HCT116 (cell line): ENCODE measurements around the gene SIDT1. TPM values are rescaled to one million over a fixed set of nuclear protein-coding genes. Genes with fewer than 3 reads are reported as not detected.

Experiments
- ATAC-seq: fragments of 200-7000 bp; cut with Tn5 transposase; 2 replicates; pipeline ENCODE4 v1.9.1; 2020; ENCODE audit warnings: mild to moderate bottlenecking, moderate library complexity
- BruUV-seq: library from RNA; stranded (reverse); fragments of 400-500 nt; replicated peaks from 2 replicates; lab custom pipeline; 2021; lab: Mats Ljungman, UMichigan
- CTCF ChIA-PET: fragments of 300-600 bp; sonication (Branson Sonifier 250); formaldehyde crosslinking; loops from one replicate; lab custom pipeline; 2021; ENCODE audit warnings: antibody characterized with exemption; lab: Charles Lee
- POLR2A ChIA-PET: fragments of 300-600, 350-600 bp; sonication (Branson Sonifier 250); formaldehyde crosslinking; loops from one replicate; lab custom pipeline; 2021; ENCODE audit warnings: antibody characterized with exemption; lab: Charles Lee
- RAD21 ChIA-PET, 2 experiments: fragments of 300-600 bp; sonication (Branson Sonifier 250); formaldehyde crosslinking; loops; one replicate each; lab custom pipeline; 2023; ENCODE audit warnings: low total read pairs in 2 of 2; ENCODE audit not compliant: uncharacterized antibody in 2 of 2, unreplicated experiment in 2 of 2, low non-redundant PET in 1 of 2; lab: Charles Lee
- DNase-seq: peaks from one replicate; pipeline ENCODE4 v3.0.0-alpha.2; 2010; ENCODE audit warnings: low read depth, low spot score
- H2AFZ ChIP-seq: fragments of 200-600 bp; shearing (Covaris generic), sonication (generic); 2 replicates; pipeline ENCODE4 v1.6.1; 2017; ENCODE audit warnings: low read depth, mixed run types, mixed read lengths, antibody characterized with exemption, low read length; ENCODE audit not compliant: poor library complexity, severe bottlenecking
- H3K27ac ChIP-seq: 2 replicates; pipeline ENCODE4 v1.5.1; 2012; ENCODE audit warnings: low read depth, low read length
- H3K27me3 ChIP-seq: fragments of 200-600 bp; sonication (generic); 2 replicates; pipeline ENCODE4 v1.6.1; 2016; ENCODE audit warnings: mixed run types, low read length, mixed read lengths; ENCODE audit not compliant: insufficient read depth
- H3K36me3 ChIP-seq, 2 experiments: fragments of 200-500 bp in 1 of 2; fragments of 200-600 bp in 1 of 2; sonication (Bioruptor generic) in 1 of 2; sonication (generic) in 1 of 2; 2 replicates each; pipeline versions ENCODE4 v1.5.1 to v1.6.1; 2014 to 2016; ENCODE audit warnings: low read length in 2 of 2, inconsistent platforms in 1 of 2, mixed read lengths in 1 of 2, mixed run types in 1 of 2; ENCODE audit not compliant: insufficient read depth in 2 of 2, control insufficient read depth in 1 of 2
- H3K4me1 ChIP-seq, 2 experiments: fragments of 200-600 bp in 1 of 2; sonication (generic) in 1 of 2; 2 replicates each; pipeline versions ENCODE4 v1.5.1 to v1.6.1; 2012 to 2017; ENCODE audit warnings: low read length in 2 of 2, inconsistent platforms in 1 of 2, mild to moderate bottlenecking in 1 of 2, mixed read lengths in 1 of 2, mixed run types in 1 of 2, moderate library complexity in 1 of 2; ENCODE audit not compliant: insufficient read depth in 2 of 2, control insufficient read depth in 1 of 2
- H3K4me2 ChIP-seq: fragments of 200-600 bp; sonication (generic); 2 replicates; pipeline ENCODE4 v1.6.1; 2017; ENCODE audit warnings: mixed run types, low read length, mixed read lengths
- H3K4me3 ChIP-seq, 2 experiments: fragments of 200-600 bp in 1 of 2; sonication (generic) in 1 of 2; replicated peaks in 1 of 2; 2 replicates each; pipeline ENCODE4 v1.5.1; 2011 to 2016; ENCODE audit warnings: low read length in 2 of 2, control low read depth in 1 of 2, low read depth in 1 of 2, mild to moderate bottlenecking in 1 of 2, mixed read lengths in 1 of 2, mixed run types in 1 of 2
- H3K79me2 ChIP-seq: fragments of 200-600 bp; sonication (generic); 2 replicates; pipeline ENCODE4 v1.6.1; 2017; ENCODE audit warnings: mild to moderate bottlenecking, mixed run types, low read length, moderate library complexity, mixed read lengths; ENCODE audit not compliant: insufficient read depth
- H3K9ac ChIP-seq: fragments of 200-600 bp; sonication (generic); 2 replicates; pipeline ENCODE4 v1.6.1; 2016; ENCODE audit warnings: low read length, mixed read lengths
- H3K9me2 ChIP-seq: fragments of 200-600 bp; sonication (generic), shearing (Covaris generic); 2 replicates; pipeline ENCODE4 v1.6.1; 2017; ENCODE audit warnings: mixed run types, mild to moderate bottlenecking, moderate library complexity; ENCODE audit not compliant: insufficient read depth
- H3K9me3 ChIP-seq, 2 experiments: fragments of 200-500 bp in 1 of 2; fragments of 200-600 bp in 1 of 2; sonication (Bioruptor generic) in 1 of 2; sonication (generic) in 1 of 2; 2 replicates each; pipeline ENCODE4 v1.6.1; 2014 to 2017; ENCODE audit warnings: low read length in 2 of 2, mixed read lengths in 2 of 2, inconsistent platforms in 1 of 2, low read depth in 1 of 2, mild to moderate bottlenecking in 1 of 2, mixed run types in 1 of 2, moderate library complexity in 1 of 2; ENCODE audit not compliant: control insufficient read depth in 1 of 2, insufficient read depth in 1 of 2
- H4K20me1 ChIP-seq: fragments of 200-600 bp; sonication (generic), shearing (Covaris generic); 2 replicates; pipeline ENCODE4 v1.6.1; 2017; ENCODE audit warnings: mixed run types, mild to moderate bottlenecking, moderate library complexity; ENCODE audit not compliant: insufficient read depth
- ATF3 ChIP-seq: IDR thresholded peaks from 2 replicates; pipeline ENCODE4 v1.6.1; 2012
- CBX3 ChIP-seq: IDR thresholded peaks from 2 replicates; pipeline ENCODE4 v1.6.1; 2012; ENCODE audit warnings: low read depth
- EGR1 ChIP-seq: IDR thresholded peaks from 2 replicates; pipeline ENCODE4 v1.6.1; 2012; ENCODE audit warnings: low read depth
- ELF1 ChIP-seq: IDR thresholded peaks from 2 replicates; pipeline ENCODE4 v1.6.1; 2012; ENCODE audit warnings: low read depth, borderline replicate concordance
- EZH2 ChIP-seq: fragments of 200-600 bp; sonication (generic); IDR thresholded peaks from 2 replicates; pipeline ENCODE4 v1.6.1; 2017; ENCODE audit warnings: antibody characterized with exemption, mixed run types
- EZH2phosphoT487 ChIP-seq: fragments of 200-600 bp; IDR thresholded peaks from 2 replicates; pipeline ENCODE4 v1.6.1; 2018; ENCODE audit warnings: antibody characterized with exemption, borderline replicate concordance
- MAX ChIP-seq: IDR thresholded peaks from 2 replicates; pipeline ENCODE4 v1.6.1; 2012
- POLR2A ChIP-seq: IDR thresholded peaks from 2 replicates; pipeline ENCODE4 v1.7.0; 2011; ENCODE audit warnings: borderline replicate concordance; ENCODE audit not compliant: insufficient read depth, insufficient read length; ENCODE audit errors: extremely low read depth
- POLR2AphosphoS5 ChIP-seq: IDR thresholded peaks from 2 replicates; pipeline ENCODE4 v1.6.1; 2011; ENCODE audit warnings: mild to moderate bottlenecking, low read depth, low read length, moderate library complexity
- RAD21 ChIP-seq: IDR thresholded peaks from 2 replicates; pipeline ENCODE4 v1.6.1; 2012; ENCODE audit warnings: low read depth, mild to moderate bottlenecking
- SIN3A ChIP-seq: IDR thresholded peaks from 2 replicates; pipeline ENCODE4 v1.6.1; 2012; ENCODE audit warnings: low read depth
- SRF ChIP-seq: IDR thresholded peaks from 2 replicates; pipeline ENCODE4 v1.6.1; 2012; ENCODE audit warnings: low read depth
- TCF7L2 ChIP-seq: IDR thresholded peaks from 2 replicates; pipeline ENCODE4 v1.7.0; 2011; ENCODE audit warnings: borderline replicate concordance, inconsistent platforms; ENCODE audit not compliant: insufficient read depth, insufficient read length; ENCODE audit errors: extremely low read depth
- ZBTB33 ChIP-seq: IDR thresholded peaks from 2 replicates; pipeline ENCODE4 v1.6.1; 2011; ENCODE audit warnings: mild to moderate bottlenecking, low read length, moderate library complexity; ENCODE audit not compliant: insufficient replicate concordance; ENCODE audit errors: extremely low read depth
- ZFX ChIP-seq: fragments of 450-650 bp; IDR thresholded peaks from 2 replicates; pipeline ENCODE4 v1.6.1; 2017
- ZNF274 ChIP-seq: fragments of 200-500 bp; sonication (Bioruptor generic); IDR thresholded peaks from 2 replicates; pipeline ENCODE4 v1.6.1; 2014; ENCODE audit warnings: mild to moderate bottlenecking, low read depth, low read length, inconsistent platforms
- intact Hi-C: fragments of 100-400 bp; cut with micrococcal nuclease; formaldehyde crosslinking; loops from 2 replicates; pipeline ENCODE4 v1.10.0; 2022
- total RNA-seq: library from RNA; stranded (reverse); gene quantifications from one replicate; pipeline ENCODE4 v1.2.1, GENCODE V29; 2021; ENCODE audit not compliant: unreplicated experiment

Gene SIDT1
- total RNA-seq, 1 experiment from 2014 or later, result not detected

DNA sequence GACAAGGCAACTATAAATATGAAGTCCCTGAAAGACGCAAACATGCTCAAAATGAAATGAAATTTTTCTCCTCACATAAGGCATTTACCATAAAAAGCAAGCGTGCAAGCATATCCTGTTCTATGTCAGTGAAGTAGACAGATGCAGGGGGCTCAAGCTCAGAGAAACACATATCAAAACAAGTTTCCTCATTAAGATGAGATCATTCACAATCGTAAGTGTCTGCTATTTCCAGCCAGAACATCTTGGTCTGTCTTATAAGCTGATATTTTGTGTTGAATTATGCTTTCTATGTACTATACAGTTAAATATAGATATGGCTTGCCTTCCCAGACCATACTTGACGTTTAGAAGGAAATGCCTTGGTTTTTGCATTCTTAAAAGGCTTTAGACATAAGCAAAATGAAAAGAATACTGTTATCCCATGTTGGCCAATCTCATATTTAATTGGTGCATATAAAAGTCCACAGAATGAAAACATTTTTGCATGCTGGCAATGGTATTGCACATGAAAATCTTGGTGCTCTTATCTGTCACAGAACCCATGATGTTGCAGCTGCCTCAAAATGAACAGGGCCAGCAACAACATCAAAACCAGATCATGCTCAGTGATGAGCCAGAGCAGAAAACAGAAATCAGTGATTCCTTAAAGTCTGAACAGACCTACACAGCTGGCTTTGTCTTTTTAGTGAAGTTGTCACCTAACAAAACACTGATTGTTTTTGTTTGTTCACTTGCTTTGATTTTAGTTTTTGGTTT lies 65.4 kb downstream of the SIDT1 start:
- no peaks in the 10 kb centered on the region for H3K9me2 ChIP-seq
- H3K4me3 ChIP-seq, result no peak overlapping the region
- ChIA-PET CTCF (no interaction called here), RAD21 (interaction anchor here in 1 of 2 experiments (0.6 kb wide), 1 partner anchor 589 kb away, joined by 3 read pairs; no protein-coding TSS in a partner anchor), POLR2A (no interaction called here)
- no peaks in the 10 kb centered on the region for H4K20me1 ChIP-seq
- no peaks in the 10 kb centered on the region for H3K27me3 ChIP-seq
- no peak for DNase-seq
- H2AFZ ChIP-seq, result no peak overlapping the region
- H3K79me2 ChIP-seq, result no peaks in the 10 kb centered on the region
- H3K27ac ChIP-seq, result no peak overlapping the region
- H3K4me1 ChIP-seq, result no peaks in the 10 kb centered on the region
- H3K36me3 ChIP-seq, result no peaks in the 10 kb centered on the region
- H3K9me3 ChIP-seq, result no peaks in the 10 kb centered on the region
- no peak overlapping the region for H3K9ac ChIP-seq
- no TSS peak for BruUV-seq
- intact Hi-C loops, result no loop called here
- ATAC-seq, result no peak
- TF ChIP-seq POLR2AphosphoS5 (no peak), ZNF274 (no peak), SIN3A (no peak), CBX3 (no peak)
- H3K4me2 ChIP-seq, result no peak overlapping the region

DNA sequence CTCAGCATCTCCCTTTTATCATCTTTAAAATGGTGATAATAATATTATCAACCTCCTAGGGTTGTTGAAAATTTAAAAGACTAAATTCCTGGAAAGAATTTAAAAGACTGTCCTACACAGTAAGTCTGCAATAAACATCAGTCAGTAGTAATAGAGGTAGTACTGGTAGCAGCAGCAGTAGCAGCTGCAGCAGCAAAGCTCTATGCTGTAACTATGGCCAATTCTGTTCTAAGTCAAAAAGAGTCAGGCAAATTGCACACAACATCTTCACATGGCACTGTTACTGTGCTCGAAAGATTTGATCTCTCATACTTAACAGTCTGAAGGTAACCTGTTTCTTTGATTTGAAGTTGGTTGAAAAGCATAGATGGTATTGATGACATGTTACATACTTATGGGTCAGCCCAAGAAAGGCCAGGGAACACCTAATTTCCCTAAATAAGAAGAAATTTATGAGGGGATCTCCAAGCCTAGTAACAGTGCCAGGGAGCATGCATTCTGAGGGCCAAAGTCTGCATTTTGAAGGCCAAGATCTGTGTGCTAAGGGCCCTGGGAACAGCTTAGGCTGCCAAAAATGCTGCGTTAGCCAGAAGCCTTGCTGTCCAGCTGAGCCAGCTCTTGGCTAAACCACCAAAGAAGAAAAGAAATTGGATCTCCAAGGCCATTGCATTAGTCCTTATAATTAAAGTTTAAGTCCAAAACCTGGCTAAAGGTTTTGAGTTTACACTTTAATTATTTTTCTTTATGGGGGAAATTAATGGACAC lies 68.2 kb downstream of the SIDT1 start:
- H3K4me2 ChIP-seq, result no peak overlapping the region
- ChIA-PET RAD21 (no interaction called here), POLR2A (no interaction called here), CTCF (no interaction called here)
- no peaks in the 10 kb centered on the region for H3K9me2 ChIP-seq
- no peaks in the 10 kb centered on the region for H3K79me2 ChIP-seq
- no peaks in the 10 kb centered on the region for H3K36me3 ChIP-seq
- no peak for DNase-seq
- ATAC-seq, result no peak
- no peak overlapping the region for H2AFZ ChIP-seq
- H3K4me3 ChIP-seq, result no peak overlapping the region
- no peaks in the 10 kb centered on the region for H3K4me1 ChIP-seq
- no peaks in the 10 kb centered on the region for H3K27me3 ChIP-seq
- no peak overlapping the region for H3K27ac ChIP-seq
- no peaks in the 10 kb centered on the region for H3K9me3 ChIP-seq
- H4K20me1 ChIP-seq, result no peaks in the 10 kb centered on the region
- H3K9ac ChIP-seq, result no peak overlapping the region
- intact Hi-C loops, result no loop called here
- no TSS peak for BruUV-seq
- TF ChIP-seq EZH2phosphoT487 (no peak), SIN3A (no peak), RAD21 (no peak), CBX3 (no peak), POLR2A (no peak), ZBTB33 (no peak), ELF1 (no peak), POLR2AphosphoS5 (no peak), MAX (no peak), EGR1 (no peak), SRF (no peak), TCF7L2 (no peak), EZH2 (no peak), ZFX (no peak), ATF3 (no peak)
